HCT116 (cell line): ENCODE results near the gene CREB1. TPM values are rescaled to one million over a fixed set of nuclear protein-coding genes. Genes with fewer than 3 reads are reported as not detected.
A peak's percentile ranks its signal among the peaks of the same experiment; 100 is the strongest.

Source experiments
- ATAC-seq: fragments of 200-7000 bp; cut with Tn5 transposase; 2 replicates; pipeline ENCODE4 v1.9.1; 2020; ENCODE audit warnings: mild to moderate bottlenecking, moderate library complexity
- BruUV-seq: library from RNA; stranded (reverse); fragments of 400-500 nt; replicated peaks from 2 replicates; lab custom pipeline; 2021; lab: Mats Ljungman, UMichigan
- CTCF ChIA-PET: fragments of 300-600 bp; sonication (Branson Sonifier 250); formaldehyde crosslinking; loops from one replicate; lab custom pipeline; 2021; ENCODE audit warnings: antibody characterized with exemption; lab: Charles Lee
- POLR2A ChIA-PET: fragments of 300-600, 350-600 bp; sonication (Branson Sonifier 250); formaldehyde crosslinking; loops from one replicate; lab custom pipeline; 2021; ENCODE audit warnings: antibody characterized with exemption; lab: Charles Lee
- RAD21 ChIA-PET, 2 experiments: fragments of 300-600 bp; sonication (Branson Sonifier 250); formaldehyde crosslinking; loops; one replicate each; lab custom pipeline; 2023; ENCODE audit warnings: low total read pairs in 2 of 2; ENCODE audit not compliant: uncharacterized antibody in 2 of 2, unreplicated experiment in 2 of 2, low non-redundant PET in 1 of 2; lab: Charles Lee
- DNase-seq: peaks from one replicate; pipeline ENCODE4 v3.0.0-alpha.2; 2010; ENCODE audit warnings: low read depth, low spot score
- H2AFZ ChIP-seq: fragments of 200-600 bp; shearing (Covaris generic), sonication (generic); 2 replicates; pipeline ENCODE4 v1.6.1; 2017; ENCODE audit warnings: low read depth, mixed run types, mixed read lengths, antibody characterized with exemption, low read length; ENCODE audit not compliant: poor library complexity, severe bottlenecking
- H3K27ac ChIP-seq: 2 replicates; pipeline ENCODE4 v1.5.1; 2012; ENCODE audit warnings: low read depth, low read length
- H3K27me3 ChIP-seq: fragments of 200-600 bp; sonication (generic); 2 replicates; pipeline ENCODE4 v1.6.1; 2016; ENCODE audit warnings: mixed run types, low read length, mixed read lengths; ENCODE audit not compliant: insufficient read depth
- H3K36me3 ChIP-seq, 2 experiments: fragments of 200-500 bp in 1 of 2; fragments of 200-600 bp in 1 of 2; sonication (Bioruptor generic) in 1 of 2; sonication (generic) in 1 of 2; 2 replicates each; pipeline versions ENCODE4 v1.5.1 to v1.6.1; 2014 to 2016; ENCODE audit warnings: low read length in 2 of 2, inconsistent platforms in 1 of 2, mixed read lengths in 1 of 2, mixed run types in 1 of 2; ENCODE audit not compliant: insufficient read depth in 2 of 2, control insufficient read depth in 1 of 2
- H3K4me1 ChIP-seq, 2 experiments: fragments of 200-600 bp in 1 of 2; sonication (generic) in 1 of 2; 2 replicates each; pipeline versions ENCODE4 v1.5.1 to v1.6.1; 2012 to 2017; ENCODE audit warnings: low read length in 2 of 2, inconsistent platforms in 1 of 2, mild to moderate bottlenecking in 1 of 2, mixed read lengths in 1 of 2, mixed run types in 1 of 2, moderate library complexity in 1 of 2; ENCODE audit not compliant: insufficient read depth in 2 of 2, control insufficient read depth in 1 of 2
- H3K4me2 ChIP-seq: fragments of 200-600 bp; sonication (generic); 2 replicates; pipeline ENCODE4 v1.6.1; 2017; ENCODE audit warnings: mixed run types, low read length, mixed read lengths
- H3K4me3 ChIP-seq, 2 experiments: fragments of 200-600 bp in 1 of 2; sonication (generic) in 1 of 2; replicated peaks in 1 of 2; 2 replicates each; pipeline ENCODE4 v1.5.1; 2011 to 2016; ENCODE audit warnings: low read length in 2 of 2, control low read depth in 1 of 2, low read depth in 1 of 2, mild to moderate bottlenecking in 1 of 2, mixed read lengths in 1 of 2, mixed run types in 1 of 2
- H3K79me2 ChIP-seq: fragments of 200-600 bp; sonication (generic); 2 replicates; pipeline ENCODE4 v1.6.1; 2017; ENCODE audit warnings: mild to moderate bottlenecking, mixed run types, low read length, moderate library complexity, mixed read lengths; ENCODE audit not compliant: insufficient read depth
- H3K9ac ChIP-seq: fragments of 200-600 bp; sonication (generic); 2 replicates; pipeline ENCODE4 v1.6.1; 2016; ENCODE audit warnings: low read length, mixed read lengths
- H3K9me2 ChIP-seq: fragments of 200-600 bp; sonication (generic), shearing (Covaris generic); 2 replicates; pipeline ENCODE4 v1.6.1; 2017; ENCODE audit warnings: mixed run types, mild to moderate bottlenecking, moderate library complexity; ENCODE audit not compliant: insufficient read depth
- H3K9me3 ChIP-seq, 2 experiments: fragments of 200-500 bp in 1 of 2; fragments of 200-600 bp in 1 of 2; sonication (Bioruptor generic) in 1 of 2; sonication (generic) in 1 of 2; 2 replicates each; pipeline ENCODE4 v1.6.1; 2014 to 2017; ENCODE audit warnings: low read length in 2 of 2, mixed read lengths in 2 of 2, inconsistent platforms in 1 of 2, low read depth in 1 of 2, mild to moderate bottlenecking in 1 of 2, mixed run types in 1 of 2, moderate library complexity in 1 of 2; ENCODE audit not compliant: control insufficient read depth in 1 of 2, insufficient read depth in 1 of 2
- H4K20me1 ChIP-seq: fragments of 200-600 bp; sonication (generic), shearing (Covaris generic); 2 replicates; pipeline ENCODE4 v1.6.1; 2017; ENCODE audit warnings: mixed run types, mild to moderate bottlenecking, moderate library complexity; ENCODE audit not compliant: insufficient read depth
- CBX3 ChIP-seq: IDR thresholded peaks from 2 replicates; pipeline ENCODE4 v1.6.1; 2012; ENCODE audit warnings: low read depth
- CEBPB ChIP-seq: IDR thresholded peaks from 2 replicates; pipeline ENCODE4 v1.6.1; 2012; ENCODE audit warnings: low read depth
- EGR1 ChIP-seq: IDR thresholded peaks from 2 replicates; pipeline ENCODE4 v1.6.1; 2012; ENCODE audit warnings: low read depth
- EZH2 ChIP-seq: fragments of 200-600 bp; sonication (generic); IDR thresholded peaks from 2 replicates; pipeline ENCODE4 v1.6.1; 2017; ENCODE audit warnings: antibody characterized with exemption, mixed run types
- EZH2phosphoT487 ChIP-seq: fragments of 200-600 bp; IDR thresholded peaks from 2 replicates; pipeline ENCODE4 v1.6.1; 2018; ENCODE audit warnings: antibody characterized with exemption, borderline replicate concordance
- JUND ChIP-seq: IDR thresholded peaks from 2 replicates; pipeline ENCODE4 v1.6.1; 2012
- POLR2A ChIP-seq: IDR thresholded peaks from 2 replicates; pipeline ENCODE4 v1.7.0; 2011; ENCODE audit warnings: borderline replicate concordance; ENCODE audit not compliant: insufficient read depth, insufficient read length; ENCODE audit errors: extremely low read depth
- RAD21 ChIP-seq: IDR thresholded peaks from 2 replicates; pipeline ENCODE4 v1.6.1; 2012; ENCODE audit warnings: low read depth, mild to moderate bottlenecking
- SIN3A ChIP-seq: IDR thresholded peaks from 2 replicates; pipeline ENCODE4 v1.6.1; 2012; ENCODE audit warnings: low read depth
- TCF7L2 ChIP-seq: IDR thresholded peaks from 2 replicates; pipeline ENCODE4 v1.7.0; 2011; ENCODE audit warnings: borderline replicate concordance, inconsistent platforms; ENCODE audit not compliant: insufficient read depth, insufficient read length; ENCODE audit errors: extremely low read depth
- ZFX ChIP-seq: fragments of 450-650 bp; IDR thresholded peaks from 2 replicates; pipeline ENCODE4 v1.6.1; 2017
- ZNF274 ChIP-seq: fragments of 200-500 bp; sonication (Bioruptor generic); IDR thresholded peaks from 2 replicates; pipeline ENCODE4 v1.6.1; 2014; ENCODE audit warnings: mild to moderate bottlenecking, low read depth, low read length, inconsistent platforms
- intact Hi-C: fragments of 100-400 bp; cut with micrococcal nuclease; formaldehyde crosslinking; loops from 2 replicates; pipeline ENCODE4 v1.10.0; 2022
- total RNA-seq: library from RNA; stranded (reverse); gene quantifications from one replicate; pipeline ENCODE4 v1.2.1, GENCODE V29; 2021; ENCODE audit not compliant: unreplicated experiment
- TF ChIP-seq, protein P1 (sequence below): IDR thresholded peaks from 2 replicates; pipeline ENCODE4 v1.6.1; 2011; ENCODE audit warnings: mild to moderate bottlenecking, low read length, moderate library complexity; ENCODE audit not compliant: insufficient replicate concordance; ENCODE audit errors: extremely low read depth
- TF ChIP-seq, protein P2 (sequence below): IDR thresholded peaks from 2 replicates; pipeline ENCODE4 v1.6.1; 2012
- TF ChIP-seq, protein P3 (sequence below): IDR thresholded peaks from 2 replicates; pipeline ENCODE4 v1.6.1; 2012; ENCODE audit warnings: low read depth

The CREB1 gene
- total RNA-seq, 1 experiment from 2014 or later = 60.4 TPM

DNA sequence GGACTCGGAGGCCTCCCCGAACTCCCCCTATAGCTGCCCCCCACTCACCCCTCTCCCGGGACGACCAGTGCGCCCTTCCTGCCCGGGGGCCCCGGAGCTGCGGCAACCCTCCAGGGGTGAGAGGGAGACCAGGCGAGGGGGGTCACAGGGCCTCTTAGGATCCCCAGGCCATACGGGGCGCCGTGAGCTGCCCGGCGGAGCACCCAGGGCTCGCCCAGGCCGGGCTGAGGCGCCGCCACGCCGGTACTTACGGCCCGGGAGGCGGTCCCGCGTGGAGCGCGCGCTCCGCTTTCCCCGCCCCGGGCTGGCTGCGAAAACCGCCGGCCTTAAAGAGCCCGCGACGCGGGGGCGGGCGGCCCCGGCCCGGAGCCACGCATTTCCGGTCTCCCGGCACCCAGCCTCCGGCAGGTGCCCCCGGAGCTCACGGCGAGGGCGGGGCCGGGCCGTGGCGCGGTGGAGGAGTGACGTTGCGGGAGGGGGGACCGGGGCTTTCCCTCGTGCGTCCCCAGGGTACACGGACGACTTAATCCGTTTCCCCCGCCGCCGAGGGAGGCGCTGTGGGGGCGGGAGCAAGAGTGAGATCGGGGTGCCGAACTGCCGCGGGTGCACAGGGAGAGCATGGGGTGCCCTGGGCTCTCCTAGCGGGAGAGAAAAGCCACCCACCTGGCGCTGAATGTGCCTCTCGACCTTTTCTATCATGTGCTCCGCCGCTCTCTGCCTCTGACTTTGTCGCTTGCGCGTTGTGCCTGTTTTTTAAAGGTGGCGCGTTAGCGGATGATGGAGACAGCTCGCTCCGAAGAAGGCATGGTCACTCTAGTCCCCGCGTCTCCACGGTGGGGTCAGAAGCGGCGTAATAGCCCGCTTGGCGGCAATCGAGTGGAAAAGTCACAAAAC lies 95.5 kb downstream of the CREB1 start, which contains the start of gene METTL21A (continued):
- TF ChIP-seq, protein P1, sequence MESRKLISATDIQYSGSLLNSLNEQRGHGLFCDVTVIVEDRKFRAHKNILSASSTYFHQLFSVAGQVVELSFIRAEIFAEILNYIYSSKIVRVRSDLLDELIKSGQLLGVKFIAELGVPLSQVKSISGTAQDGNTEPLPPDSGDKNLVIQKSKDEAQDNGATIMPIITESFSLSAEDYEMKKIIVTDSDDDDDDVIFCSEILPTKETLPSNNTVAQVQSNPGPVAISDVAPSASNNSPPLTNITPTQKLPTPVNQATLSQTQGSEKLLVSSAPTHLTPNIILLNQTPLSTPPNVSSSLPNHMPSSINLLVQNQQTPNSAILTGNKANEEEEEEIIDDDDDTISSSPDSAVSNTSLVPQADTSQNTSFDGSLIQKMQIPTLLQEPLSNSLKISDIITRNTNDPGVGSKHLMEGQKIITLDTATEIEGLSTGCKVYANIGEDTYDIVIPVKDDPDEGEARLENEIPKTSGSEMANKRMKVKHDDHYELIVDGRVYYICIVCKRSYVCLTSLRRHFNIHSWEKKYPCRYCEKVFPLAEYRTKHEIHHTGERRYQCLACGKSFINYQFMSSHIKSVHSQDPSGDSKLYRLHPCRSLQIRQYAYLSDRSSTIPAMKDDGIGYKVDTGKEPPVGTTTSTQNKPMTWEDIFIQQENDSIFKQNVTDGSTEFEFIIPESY = no peak
- peak; percentile 98 for TF ChIP-seq EGR1
- TF ChIP-seq TCF7L2 = peak; percentile 62
- TF ChIP-seq, all 23 proteins: peak for 13

DNA sequence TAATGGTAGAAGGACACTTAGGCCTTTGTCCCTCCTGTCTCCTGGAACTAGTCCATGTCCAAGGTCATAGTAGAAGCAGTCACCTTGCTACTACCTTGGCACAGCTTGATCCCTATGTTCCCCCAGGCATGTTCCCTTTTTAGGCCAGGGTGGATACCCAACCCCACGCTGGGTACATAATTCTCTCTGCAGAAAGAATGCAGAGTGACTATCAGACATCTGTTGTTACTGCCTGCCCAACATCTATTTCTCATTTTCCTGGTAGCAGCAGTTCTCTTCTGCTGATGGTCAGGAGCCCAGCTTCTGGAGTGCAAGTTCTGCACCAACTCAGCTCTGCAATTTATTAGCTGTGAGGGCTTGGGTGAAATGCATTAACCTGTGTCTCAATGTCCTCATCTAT lies 99.8 kb downstream of the CREB1 start:
- CTCF ChIA-PET = no interaction called here
- no peak for DNase-seq
- intact Hi-C loops = loop anchor here (5.0 kb wide), 1 partner anchor 93 kb away; no protein-coding TSS in a partner anchor

More for the DNA sequence above, 99.8 kb downstream of the CREB1 start:
- H3K27ac ChIP-seq = no peak overlapping the region
- POLR2A ChIA-PET = no interaction called here
- peaks cover 1% of the 10 kb centered on the region; the same call in 1 of the 2 replicates for H3K79me2 ChIP-seq
- H3K4me3 ChIP-seq = no peak overlapping the region
- no peaks in the 10 kb centered on the region for H3K27me3 ChIP-seq
- no peak overlapping the region for H2AFZ ChIP-seq
- H3K9me3 ChIP-seq = no peaks in the 10 kb centered on the region
- ATAC-seq = no peak
- H4K20me1 ChIP-seq = no peaks in the 10 kb centered on the region
- H3K9me2 ChIP-seq = no peaks in the 10 kb centered on the region
- H3K9ac ChIP-seq = no peak overlapping the region
- H3K4me2 ChIP-seq = no peak overlapping the region
- RAD21 ChIA-PET = interaction anchor here in 1 of 2 experiments (0.7 kb wide), 1 partner anchor 85 kb away, joined by 4 read pairs; no protein-coding TSS in a partner anchor
- H3K4me1 ChIP-seq = peaks cover 16 to 45% of the 10 kb centered on the region in 2 experiments
- no peaks in the 10 kb centered on the region for H3K36me3 ChIP-seq
- no peak for TF ChIP-seq SIN3A
- no peak for TF ChIP-seq CBX3
- TF ChIP-seq RAD21 = no peak
- TF ChIP-seq, protein P2, sequence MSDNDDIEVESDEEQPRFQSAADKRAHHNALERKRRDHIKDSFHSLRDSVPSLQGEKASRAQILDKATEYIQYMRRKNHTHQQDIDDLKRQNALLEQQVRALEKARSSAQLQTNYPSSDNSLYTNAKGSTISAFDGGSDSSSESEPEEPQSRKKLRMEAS = no peak
- no peak for TF ChIP-seq POLR2A
- TF ChIP-seq ZNF274 = no peak
- TF ChIP-seq, protein P3, sequence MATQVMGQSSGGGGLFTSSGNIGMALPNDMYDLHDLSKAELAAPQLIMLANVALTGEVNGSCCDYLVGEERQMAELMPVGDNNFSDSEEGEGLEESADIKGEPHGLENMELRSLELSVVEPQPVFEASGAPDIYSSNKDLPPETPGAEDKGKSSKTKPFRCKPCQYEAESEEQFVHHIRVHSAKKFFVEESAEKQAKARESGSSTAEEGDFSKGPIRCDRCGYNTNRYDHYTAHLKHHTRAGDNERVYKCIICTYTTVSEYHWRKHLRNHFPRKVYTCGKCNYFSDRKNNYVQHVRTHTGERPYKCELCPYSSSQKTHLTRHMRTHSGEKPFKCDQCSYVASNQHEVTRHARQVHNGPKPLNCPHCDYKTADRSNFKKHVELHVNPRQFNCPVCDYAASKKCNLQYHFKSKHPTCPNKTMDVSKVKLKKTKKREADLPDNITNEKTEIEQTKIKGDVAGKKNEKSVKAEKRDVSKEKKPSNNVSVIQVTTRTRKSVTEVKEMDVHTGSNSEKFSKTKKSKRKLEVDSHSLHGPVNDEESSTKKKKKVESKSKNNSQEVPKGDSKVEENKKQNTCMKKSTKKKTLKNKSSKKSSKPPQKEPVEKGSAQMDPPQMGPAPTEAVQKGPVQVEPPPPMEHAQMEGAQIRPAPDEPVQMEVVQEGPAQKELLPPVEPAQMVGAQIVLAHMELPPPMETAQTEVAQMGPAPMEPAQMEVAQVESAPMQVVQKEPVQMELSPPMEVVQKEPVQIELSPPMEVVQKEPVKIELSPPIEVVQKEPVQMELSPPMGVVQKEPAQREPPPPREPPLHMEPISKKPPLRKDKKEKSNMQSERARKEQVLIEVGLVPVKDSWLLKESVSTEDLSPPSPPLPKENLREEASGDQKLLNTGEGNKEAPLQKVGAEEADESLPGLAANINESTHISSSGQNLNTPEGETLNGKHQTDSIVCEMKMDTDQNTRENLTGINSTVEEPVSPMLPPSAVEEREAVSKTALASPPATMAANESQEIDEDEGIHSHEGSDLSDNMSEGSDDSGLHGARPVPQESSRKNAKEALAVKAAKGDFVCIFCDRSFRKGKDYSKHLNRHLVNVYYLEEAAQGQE = no peak
- TF ChIP-seq JUND = no peak
- TF ChIP-seq CEBPB = no peak
- TF ChIP-seq EZH2 = no peak
- no peak for TF ChIP-seq EZH2phosphoT487
- no peak for TF ChIP-seq ZFX
- BruUV-seq = no TSS peak
